Ureter (tissue), 1 donor: Measurements from ENCODE around the gene MCEE. TPM values are rescaled to one million over a fixed set of nuclear protein-coding genes. Genes with fewer than 3 reads are reported as not detected.
"Not testable (repeated sequence)": the region's sequence is repeated elsewhere in the genome, so short reads cannot be mapped to it uniquely, and the experiment has no call there.

Experiments
- DNase-seq: peaks from one replicate; pipeline ENCODE4 v3.0.0-alpha.2; 2020; ENCODE audit warnings: low spot score
- total RNA-seq: library from RNA; stranded (reverse); gene quantifications from one replicate; pipeline ENCODE4 v1.2.4, GENCODE V29; 2023
- donor health status: DM: yes; HTN: yes; CAD: no.

Gene MCEE
- total RNA-seq, 1 donor from 2014 or later: 26.3 TPM

DNA sequence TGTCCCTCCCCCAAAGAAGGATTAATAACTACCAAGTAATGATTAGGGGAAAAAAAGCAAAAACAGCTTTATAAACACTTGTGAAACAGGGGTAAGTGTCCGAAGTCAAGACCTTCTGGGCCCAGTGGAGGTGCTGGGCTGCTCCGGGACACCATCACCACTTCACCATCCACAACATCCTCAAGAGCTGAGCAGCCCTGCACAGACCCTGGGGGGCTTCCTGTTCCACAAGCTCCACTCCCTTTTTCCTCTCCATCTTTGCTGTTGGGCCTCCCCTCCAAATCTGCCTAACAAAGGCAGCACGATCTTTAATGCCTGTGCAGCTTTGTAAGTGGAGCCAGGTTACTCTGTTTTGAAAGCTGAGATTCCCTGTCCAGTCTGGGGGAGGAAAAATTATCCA lies 46.7 kb downstream of the MCEE start:
- not testable (repeated sequence) for DNase-seq

DNA sequence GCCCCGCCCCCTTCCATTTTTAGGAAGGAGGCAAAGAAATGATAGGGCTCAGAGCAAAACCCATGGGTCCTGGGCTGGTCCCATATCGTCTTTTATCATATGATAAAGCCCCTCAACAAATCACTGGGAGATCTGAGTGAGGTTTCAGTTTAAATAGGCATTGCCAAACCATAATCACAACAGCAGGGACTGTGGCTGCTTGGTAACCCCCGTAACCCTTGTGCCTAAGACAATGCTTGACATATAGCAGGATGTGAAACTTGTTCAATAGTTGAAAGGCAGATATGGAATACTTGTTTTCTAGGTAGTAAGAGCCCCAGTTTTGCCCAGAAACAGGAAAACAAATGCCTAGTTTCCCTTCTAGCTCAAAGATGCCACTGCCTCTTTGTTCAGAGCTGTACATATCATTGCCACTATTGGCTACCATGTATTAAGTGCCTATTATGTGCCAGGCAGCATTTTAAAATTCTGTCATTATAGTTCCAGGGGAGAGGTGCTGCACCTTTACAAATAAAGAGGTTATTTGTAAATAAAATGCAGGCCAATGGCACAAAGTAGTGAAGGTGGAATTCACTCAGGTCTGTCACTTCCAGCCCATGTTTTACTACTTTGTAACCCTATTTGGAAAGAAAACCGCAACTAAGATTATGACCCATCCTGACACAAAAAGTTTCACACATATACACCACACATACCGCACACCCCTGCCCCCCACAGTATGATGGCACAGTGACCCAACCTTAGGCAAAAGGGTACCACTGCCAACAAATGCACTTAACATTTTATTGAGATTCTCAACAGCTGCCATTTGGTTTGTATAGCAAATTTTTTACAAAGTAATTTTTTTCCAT lies 47.4 kb downstream of the MCEE start:
- DNase-seq: no peak

DNA sequence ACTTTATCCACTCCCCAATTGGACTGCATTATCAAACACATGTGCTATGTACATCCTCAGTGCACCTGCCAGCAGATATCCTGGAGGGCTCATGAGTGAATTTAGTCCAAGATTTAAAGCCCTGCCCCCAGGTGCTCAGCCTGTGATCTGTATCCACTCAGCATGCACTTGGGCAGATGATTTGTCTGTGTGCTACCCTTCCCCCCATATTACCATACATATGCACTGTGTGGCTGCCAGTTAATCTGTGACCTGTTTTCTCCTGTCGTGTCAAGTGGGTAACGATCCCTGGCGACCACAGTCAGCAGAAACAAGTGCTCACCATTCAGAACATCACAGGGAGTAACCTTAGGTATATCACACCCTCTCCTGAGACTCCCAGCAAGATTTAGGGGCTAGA lies 51.4 kb downstream of the MCEE start:
- DNase-seq: peak; percentile 4

- DNase-seq: no peak
Observed at GRCh38 chr2:71074893-71075395, 55.1 kb downstream of the MCEE start.

GRCh38 chr2:71073475-71073874 lies 56.6 kb downstream of the MCEE start:
- DNase-seq: peak; percentile 33

DNA sequence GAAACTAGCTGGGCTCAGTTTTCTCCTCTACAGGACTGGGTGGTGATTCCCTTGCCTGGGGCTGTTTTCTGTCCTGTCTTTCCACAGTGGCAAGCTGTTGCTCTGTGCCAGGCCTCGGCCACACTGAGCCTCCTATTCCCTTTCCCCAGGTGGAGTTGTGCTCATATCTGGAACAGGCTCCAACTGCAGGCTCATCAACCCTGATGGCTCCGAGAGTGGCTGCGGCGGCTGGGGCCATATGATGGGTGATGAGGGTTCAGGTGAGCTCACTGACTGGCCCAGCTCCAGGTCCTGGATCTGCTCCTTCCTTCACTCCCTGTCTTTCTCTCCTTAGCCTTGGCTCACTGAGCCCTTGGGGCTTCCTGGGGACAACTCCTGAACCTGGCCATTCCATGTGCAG lies 57.5 kb downstream of the MCEE start:
- no peak for DNase-seq

DNA sequence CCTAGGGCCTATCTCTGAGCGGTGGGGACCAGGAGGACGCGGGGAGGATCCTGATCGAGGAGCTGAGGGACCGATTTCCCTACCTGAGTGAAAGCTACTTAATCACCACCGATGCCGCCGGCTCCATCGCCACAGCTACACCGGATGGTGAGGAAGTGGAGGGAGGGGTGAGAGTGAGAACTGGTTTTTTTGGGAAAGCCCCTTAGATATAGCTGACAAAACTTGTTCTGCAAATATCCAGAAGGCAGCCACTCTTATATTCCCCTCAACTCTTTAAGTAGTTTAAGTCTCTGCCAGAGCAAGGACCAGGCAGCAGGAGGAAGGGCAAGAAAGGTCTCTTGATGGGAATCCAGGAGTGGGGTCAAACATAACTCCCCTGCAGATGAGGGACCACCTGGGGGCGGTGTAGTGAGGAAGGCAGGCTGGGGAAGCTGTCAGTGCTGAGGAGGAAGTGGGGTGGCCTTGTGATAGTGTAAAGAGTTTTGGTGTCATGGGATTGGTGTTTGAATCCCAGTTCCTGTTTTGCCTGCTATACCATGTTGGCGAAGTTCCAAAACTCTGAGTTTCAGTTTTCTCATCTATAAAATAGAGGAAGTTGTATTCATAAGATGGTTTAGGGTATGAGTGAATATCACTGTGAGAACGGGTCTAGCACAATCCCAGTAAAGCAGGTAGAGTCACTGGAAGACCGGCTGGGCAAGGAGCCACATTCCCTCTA lies 58.2 kb downstream of the MCEE start:
- DNase-seq: no peak

- no peak for DNase-seq
Observed at GRCh38 chr2:71070294-71071093, 59.5 kb downstream of the MCEE start.

- no peak for DNase-seq
Observed at GRCh38 chr2:71069376-71069775, 60.7 kb downstream of the MCEE start.

GRCh38 chr2:71068218-71069035 lies 61.6 kb downstream of the MCEE start, which contains the start of gene NAGK:
TSS of gene NAGK (plus strand) at chr2:71068648. CDS start at chr2:71068684, 36 bp downstream.
- peak; percentile 97 for DNase-seq

GRCh38 chr2:71067567-71068217 lies 62.3 kb downstream of the MCEE start:
- no peak for DNase-seq

DNA sequence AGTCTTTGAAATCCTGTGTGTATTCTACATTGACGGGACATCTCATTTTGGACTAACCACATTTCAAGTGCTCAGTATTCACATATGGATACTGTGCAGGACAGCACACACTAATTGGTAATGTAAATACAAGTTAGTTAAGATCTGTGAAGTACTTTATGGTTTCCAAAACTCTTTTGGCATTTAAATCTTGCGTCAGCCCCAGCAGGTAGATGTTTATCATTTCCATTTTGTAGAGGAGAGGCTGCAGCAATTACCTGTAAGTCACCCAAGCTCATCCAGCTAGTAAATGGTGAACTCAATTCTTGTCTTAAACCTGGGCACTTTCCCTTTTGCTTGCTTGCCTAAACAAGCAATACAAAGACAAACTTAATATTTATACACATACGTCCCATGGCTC lies 63.2 kb downstream of the MCEE start:
- DNase-seq: no peak

- DNase-seq: no peak
Observed at GRCh38 chr2:71064754-71065621, 65.0 kb downstream of the MCEE start.

GRCh38 chr2:71064110-71064611 lies 65.9 kb downstream of the MCEE start:
- no peak for DNase-seq

DNA sequence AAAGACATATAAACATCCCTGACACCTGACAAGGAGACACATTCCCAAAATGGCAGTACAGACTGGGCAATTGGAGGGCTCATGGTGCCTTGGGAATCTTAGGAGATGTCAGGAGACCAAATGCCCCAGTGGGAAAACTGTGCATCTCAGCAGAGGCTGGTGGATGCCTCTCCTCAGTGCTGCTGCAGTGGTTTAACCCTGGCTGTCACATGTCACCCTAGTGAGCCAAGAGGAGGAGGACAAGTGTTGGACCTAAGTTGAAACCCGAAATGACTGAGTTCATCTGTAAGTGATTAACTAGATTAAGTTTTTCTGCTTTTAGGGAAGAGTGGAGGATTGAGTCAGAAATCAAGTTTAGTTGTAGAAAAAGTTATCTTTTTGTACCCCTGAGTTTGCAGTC lies 66.8 kb downstream of the MCEE start:
- DNase-seq: no peak

- DNase-seq: no peak
Observed at GRCh38 chr2:71060871-71061270, 69.2 kb downstream of the MCEE start.

DNA sequence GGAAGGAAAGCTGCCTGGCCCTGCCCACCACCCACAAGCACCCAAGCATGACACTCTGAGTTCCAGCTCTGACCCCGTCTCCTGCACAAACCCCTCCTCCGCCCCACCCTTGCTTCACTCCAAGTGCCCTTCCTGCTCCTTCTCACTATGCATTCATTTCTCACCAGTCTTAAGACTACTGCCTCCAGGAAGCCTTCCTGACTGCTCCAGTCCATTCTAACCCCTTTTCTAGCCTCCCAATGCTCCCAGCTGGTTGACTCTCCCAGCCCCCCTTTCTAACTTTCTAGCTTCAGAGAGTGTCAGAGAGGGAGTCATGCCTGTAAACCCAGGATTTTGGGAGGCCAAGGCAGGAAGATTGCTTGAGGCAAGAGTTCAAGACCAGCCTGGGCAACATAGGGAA lies 69.8 kb downstream of the MCEE start:
- no peak for DNase-seq
